ENCODE measurements around the gene CNR1.
"Not testable (repeated sequence)": the region's sequence is repeated elsewhere in the genome, so short reads cannot be mapped to it uniquely, and the experiment has no call there.

CNR1 gene

GRCh38 chr6:88165844-88166492 is at the start of gene CNR1:
CNR1 (minus strand) TSS chr6:88166347; CDS start chr6:88145274, 21,073 bp downstream.
- no peak for DNase-seq (ENCODE audit: low read depth)

GRCh38 chr6:88211446-88211845 is 45.3 kb upstream of the CNR1 start:
- DNase-seq (ENCODE audit: low read depth) = no peak

DNA sequence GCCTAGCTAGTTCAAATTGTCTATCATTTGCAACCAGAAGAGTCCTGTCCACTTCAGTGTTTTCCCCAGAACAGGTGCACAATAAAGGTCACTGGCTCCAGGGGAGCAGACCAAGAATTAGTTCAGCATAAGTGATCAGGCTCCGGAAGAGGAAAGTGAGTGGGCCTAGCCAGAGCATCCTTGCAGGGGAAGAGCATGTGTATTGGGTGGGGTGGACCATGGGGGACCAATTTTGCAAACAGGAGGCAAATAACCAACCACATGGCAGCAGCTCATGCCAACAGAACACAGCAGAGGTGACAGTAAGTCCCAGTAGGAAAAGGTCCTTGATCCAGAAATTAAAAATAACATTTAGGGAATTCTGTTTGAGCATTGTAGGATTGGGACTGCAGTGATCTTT is 43.2 kb upstream of the CNR1 start:
- no peak for DNase-seq (ENCODE audit: low read depth)

DNA sequence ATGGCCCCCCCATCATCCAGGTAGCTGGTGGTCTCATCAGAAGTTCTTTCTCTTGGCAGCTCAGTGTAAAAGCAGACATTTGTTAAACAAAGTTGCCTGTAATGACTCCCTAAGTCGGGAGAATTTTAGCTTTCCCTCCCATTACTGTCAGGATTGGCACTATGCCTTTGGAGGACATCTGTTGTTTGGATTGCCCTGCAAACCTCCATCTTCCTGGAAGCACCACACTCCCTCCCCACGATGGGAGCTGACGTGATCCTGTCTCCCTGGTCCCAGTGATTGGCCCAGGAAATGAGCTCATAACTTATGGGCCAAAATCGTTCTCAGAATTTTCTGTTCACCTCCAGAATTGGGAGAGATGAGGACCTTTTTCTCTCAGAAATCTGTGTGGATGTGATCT is 42.6 kb upstream of the CNR1 start:
- no peak for DNase-seq (ENCODE audit: low read depth)

DNA sequence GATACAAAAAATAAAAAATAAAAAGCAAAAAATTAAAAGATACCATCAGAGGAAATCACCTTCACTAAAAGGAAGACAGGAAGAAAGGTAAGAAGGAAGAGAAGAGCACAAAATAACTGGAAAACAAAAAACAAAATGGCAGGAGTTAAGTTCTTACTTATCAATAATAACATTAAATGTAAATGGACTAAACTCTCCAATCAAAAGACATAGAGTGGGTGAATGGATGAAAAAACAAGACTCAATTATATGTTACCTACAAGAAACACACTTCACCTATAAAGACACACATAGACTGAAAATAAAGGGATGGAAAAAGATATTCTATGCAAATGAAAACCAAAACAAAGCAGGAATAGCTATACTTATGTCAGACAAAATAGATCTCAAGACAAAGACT is 35.6 kb upstream of the CNR1 start:
- not testable (repeated sequence) for DNase-seq (ENCODE audit: low read depth)

- DNase-seq (ENCODE audit: low read depth) = no peak
These were observed 18.8 kb upstream of the CNR1 start for GRCh38 chr6:88184921-88185320.

DNA sequence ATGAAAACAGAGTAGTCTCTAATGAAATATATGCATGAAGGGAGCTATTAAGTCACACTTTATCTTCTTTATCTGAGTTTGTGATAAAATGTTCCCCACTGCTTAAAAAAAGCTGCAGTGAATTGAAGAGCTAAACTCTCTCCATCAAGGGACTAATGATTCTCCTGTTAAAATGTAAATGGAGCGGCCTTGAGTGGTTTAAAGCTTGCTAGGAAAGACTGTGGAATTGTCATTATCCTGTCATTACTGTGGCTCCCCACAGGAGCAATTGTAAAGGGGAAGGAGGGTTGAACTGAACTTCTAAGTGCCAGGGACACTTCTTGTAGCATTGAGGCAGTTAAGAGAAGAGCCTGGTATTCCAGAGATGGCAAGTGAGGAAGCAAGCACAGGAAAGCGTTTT is 17.3 kb upstream of the CNR1 start:
- no peak for DNase-seq (ENCODE audit: low read depth)

DNA sequence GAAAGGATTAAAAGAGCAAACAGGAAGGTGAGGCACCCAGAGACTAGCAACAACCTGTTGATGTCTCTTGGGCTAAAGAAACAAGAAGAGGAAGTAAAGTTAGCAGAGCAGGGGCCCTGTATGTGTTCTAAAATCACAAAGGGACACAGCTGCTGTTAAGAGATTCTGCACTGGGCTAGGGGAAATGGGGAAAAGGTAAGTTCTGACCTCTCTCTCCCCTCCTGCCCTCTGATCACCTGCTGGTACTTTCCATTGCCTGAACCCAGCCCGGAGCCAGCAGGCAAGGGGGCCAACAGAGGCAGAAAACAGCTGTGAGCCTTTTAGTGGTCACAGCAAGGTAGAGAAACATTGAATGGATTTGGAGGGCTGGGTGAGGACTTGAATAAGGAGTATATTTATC is 13.5 kb upstream of the CNR1 start:
- DNase-seq (ENCODE audit: low read depth) = no peak

- no peak for DNase-seq (ENCODE audit: low read depth)
These were observed 11.9 kb upstream of the CNR1 start for GRCh38 chr6:88177961-88178464.

DNA sequence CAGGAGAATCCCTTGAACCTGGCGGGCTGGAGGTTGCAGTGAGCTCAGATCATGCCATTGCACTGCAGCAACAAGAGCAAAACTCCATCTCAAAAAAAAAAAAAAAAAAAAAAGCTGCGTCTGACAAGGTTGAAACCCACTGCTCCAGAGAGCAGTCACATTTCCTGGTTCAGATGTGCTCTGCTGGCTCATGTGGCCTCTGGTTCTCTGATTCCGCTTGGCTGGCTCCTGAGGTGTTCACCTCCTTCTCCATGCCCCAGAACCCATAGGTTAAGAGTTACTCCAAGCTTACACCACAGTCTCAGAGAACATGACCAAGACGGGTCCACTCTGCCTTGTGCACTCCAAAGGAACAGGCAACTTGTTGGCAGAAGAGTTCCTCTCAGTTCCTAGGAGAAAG is 8.8 kb upstream of the CNR1 start:
- DNase-seq (ENCODE audit: low read depth) = no peak

GRCh38 chr6:88171312-88171711 is 5.2 kb upstream of the CNR1 start:
- DNase-seq (ENCODE audit: low read depth) = no peak

DNA sequence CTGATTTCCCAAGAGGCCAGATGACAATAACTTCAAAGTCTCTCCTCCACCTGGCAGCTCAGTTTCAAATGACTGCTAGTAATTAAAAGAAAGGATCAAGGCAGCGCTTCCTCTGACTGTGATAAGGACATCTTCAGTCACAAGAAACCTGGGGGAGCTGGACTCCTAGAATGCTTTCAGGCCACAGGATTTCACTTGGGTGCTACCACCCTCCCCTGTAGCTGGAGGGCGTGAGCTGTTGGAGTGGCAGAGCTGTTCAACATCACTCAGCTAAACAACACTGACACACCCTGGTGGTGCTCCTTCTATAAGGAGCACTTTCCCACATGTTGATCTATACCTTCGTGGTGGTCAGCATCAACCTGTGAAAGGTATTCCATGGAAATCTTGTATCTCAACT is 2.2 kb upstream of the CNR1 start:
- DNase-seq (ENCODE audit: low read depth) = no peak

GRCh38 chr6:88167352-88167937 is 1.3 kb upstream of the CNR1 start:
- no peak for DNase-seq (ENCODE audit: low read depth)

GRCh38 chr6:88166493-88167351 is 575 bp upstream of the CNR1 start:
- no peak for DNase-seq (ENCODE audit: low read depth)

GRCh38 chr6:88165087-88165843 is 882 bp downstream of the CNR1 start:
- DNase-seq (ENCODE audit: low read depth) = no peak

DNA sequence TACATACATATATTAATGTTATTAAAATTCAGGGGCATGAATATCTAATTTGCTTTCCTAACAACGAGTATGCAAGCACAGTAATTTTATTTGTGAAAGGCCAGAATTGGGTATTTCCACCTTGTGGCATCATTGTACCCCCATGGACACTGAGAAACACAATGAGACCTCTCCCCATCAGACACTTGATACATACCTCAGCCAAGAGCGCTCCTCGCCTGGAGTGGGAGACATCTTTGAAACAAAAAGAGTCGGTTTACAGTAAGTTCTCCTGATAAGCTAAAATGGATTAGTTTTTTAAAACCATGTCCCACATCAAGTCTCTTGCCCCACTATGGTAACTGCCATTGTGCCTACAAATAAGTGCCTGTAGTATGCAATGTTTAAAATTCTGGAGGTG is 2.1 kb downstream of the CNR1 start:
- DNase-seq (ENCODE audit: low read depth) = no peak

DNA sequence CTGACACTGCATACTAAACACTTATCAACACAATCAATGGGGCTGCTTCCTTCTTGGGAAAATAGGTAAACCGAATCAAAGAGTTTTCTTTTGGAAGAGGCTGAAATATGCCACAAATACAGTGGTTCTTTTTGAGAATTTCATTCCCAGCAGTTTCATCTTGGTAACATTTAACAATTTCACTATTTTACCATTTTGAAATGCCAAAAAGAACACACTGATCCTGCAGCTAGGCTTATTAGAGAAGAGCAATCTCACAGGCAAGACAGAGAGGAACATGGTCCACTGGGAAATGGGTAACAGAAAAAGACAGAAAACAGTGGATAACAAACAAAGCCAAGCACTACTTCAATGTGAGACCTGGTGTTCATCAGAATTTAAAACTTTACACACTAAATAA is 2.5 kb downstream of the CNR1 start:
- DNase-seq (ENCODE audit: low read depth) = no peak

DNA sequence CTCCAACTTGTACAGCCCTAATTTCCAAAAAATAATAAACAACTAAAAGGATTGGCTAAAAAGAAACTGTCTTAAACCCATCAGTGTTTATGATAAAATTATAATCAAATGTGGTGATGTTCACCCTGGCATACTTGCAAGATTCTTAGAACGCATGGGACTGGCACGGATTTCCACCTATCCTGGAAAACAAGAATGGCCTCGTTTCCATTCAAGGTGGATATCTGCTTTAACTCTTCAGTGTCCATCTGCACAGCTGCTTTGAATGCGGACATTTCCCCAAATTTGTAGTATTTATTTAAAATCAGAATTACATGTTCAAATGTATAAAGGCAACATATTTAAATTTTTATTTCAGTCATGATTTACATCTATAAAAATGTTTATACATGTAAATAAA is 4.2 kb downstream of the CNR1 start:
- no peak for DNase-seq (ENCODE audit: low read depth)

DNA sequence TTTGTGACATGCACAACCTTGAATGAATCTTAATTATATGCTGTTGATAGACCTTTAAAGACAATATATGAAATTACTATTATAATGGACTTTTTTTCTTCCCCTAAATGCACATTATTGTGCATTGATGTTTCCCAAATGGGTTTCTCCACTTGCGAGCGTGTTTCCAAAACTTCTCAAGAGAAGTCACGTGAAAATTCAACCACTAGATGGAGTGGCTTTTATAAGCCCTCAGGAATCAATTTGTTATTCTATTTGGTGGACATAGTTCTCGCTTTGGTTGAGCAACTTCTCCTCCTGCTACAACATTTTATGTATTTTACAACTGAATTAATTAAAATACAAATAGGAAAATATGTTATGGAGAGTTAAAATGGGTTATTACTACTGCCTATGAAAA is 9.0 kb downstream of the CNR1 start:
- DNase-seq (ENCODE audit: low read depth) = no peak

DNA sequence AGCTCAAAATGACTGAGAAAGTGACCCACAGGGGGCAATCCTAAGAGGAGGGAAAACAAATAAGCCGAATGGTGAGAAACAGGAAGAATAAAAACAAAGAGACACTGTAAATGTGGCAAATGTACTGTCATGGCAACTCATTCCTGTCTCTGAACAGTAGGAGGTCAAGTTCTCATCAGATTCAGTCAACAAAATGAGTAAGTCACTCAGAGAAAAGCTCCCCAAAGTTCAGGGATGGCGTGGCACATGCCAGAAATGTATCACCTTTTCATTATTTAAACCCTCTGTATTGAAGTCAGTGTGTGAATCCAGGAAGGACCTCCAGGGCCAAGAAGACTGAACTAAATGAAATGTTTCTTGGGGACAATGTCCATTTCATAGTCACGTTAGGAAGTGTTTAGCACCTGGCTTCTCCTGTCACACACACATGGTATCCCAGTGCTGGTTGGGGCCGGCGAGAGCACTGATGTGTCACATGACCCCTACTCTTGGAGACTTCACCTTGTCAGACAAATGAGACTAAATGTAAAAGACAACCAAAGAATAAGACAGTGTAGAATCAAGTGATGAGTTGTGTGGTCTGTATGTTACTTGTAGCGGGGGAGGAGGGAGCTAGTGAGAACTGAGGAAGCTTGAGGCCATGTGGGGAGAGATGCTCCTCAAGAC is 20.7 kb downstream of the CNR1 start:
- DNase-seq (ENCODE audit: low read depth) = no peak

GRCh38 chr6:88144637-88145297 is 21.4 kb downstream of the CNR1 start:
- DNase-seq (ENCODE audit: low read depth) = no peak
